WTC11 (cell line): ENCODE data around the gene CCDC138. TPM values are rescaled to one million over a fixed set of nuclear protein-coding genes. Genes with fewer than 3 reads are reported as not detected.

Source experiments
- ATAC-seq: fragments of 200-7000 bp; cut with Tn5 transposase; 2 replicates; pipeline ENCODE4 v1.10.0; 2021; ENCODE audit warnings: mild to moderate bottlenecking, moderate library complexity
- CTCF ChIA-PET: fragments of 300-600 bp; sonication (Branson Sonifier 250); formaldehyde crosslinking; loops from one replicate; lab custom pipeline; 2021; ENCODE audit warnings: antibody characterized with exemption; lab: Charles Lee
- POLR2A ChIA-PET: fragments of 350-600 bp; sonication (Branson Sonifier 250); formaldehyde crosslinking; loops from one replicate; lab custom pipeline; 2021; ENCODE audit warnings: antibody characterized with exemption; lab: Charles Lee
- DNase-seq: peaks from one replicate; pipeline ENCODE4 v3.0.0; 2021; ENCODE audit warnings: low spot score
- H3K27ac Mint-ChIP-seq: 2 replicates; pipeline ENCODE4 v1.8.0; 2021; ENCODE audit warnings: mixed read lengths
- H3K27me3 Mint-ChIP-seq: 2 replicates; pipeline ENCODE4 v1.8.0; 2021; ENCODE audit warnings: low read depth, mild to moderate bottlenecking, moderate library complexity, mixed read lengths
- H3K36me3 Mint-ChIP-seq: 2 replicates; pipeline ENCODE4 v1.8.0; 2021; ENCODE audit warnings: mixed read lengths
- H3K4me1 Mint-ChIP-seq: 2 replicates; pipeline ENCODE4 v1.8.0; 2022; ENCODE audit warnings: mixed read lengths
- H3K4me3 Mint-ChIP-seq: 2 replicates; pipeline ENCODE4 v1.8.0; 2021; ENCODE audit warnings: mild to moderate bottlenecking, moderate library complexity, mixed read lengths
- H3K9me3 Mint-ChIP-seq: 2 replicates; pipeline ENCODE4 v1.8.0; 2021; ENCODE audit warnings: mixed read lengths
- GABPB1 ChIP-seq: sonication (generic); formaldehyde crosslinking; IDR thresholded peaks from 2 replicates; pipeline ENCODE4 v1.8.1; 2023; ENCODE audit warnings: mild to moderate bottlenecking, missing genetic modification reagents
- JUN ChIP-seq: sonication (generic); formaldehyde crosslinking; IDR thresholded peaks from 2 replicates; pipeline ENCODE4 v1.8.0; 2023; ENCODE audit warnings: mild to moderate bottlenecking, missing genetic modification reagents
- SMAD3 ChIP-seq: sonication (generic); formaldehyde crosslinking; IDR thresholded peaks from 2 replicates; pipeline ENCODE4 v1.8.0; 2022; ENCODE audit warnings: missing genetic modification reagents, mild to moderate bottlenecking, borderline replicate concordance
- SOX15 ChIP-seq: fragments of 250-450 bp; sonication (Bioruptor Pico); IDR thresholded peaks from 2 replicates; pipeline ENCODE4 v1.9.0; 2021; ENCODE audit warnings: mild to moderate bottlenecking
- ZNF423 ChIP-seq: fragments of 250-450 bp; sonication (Bioruptor Pico); IDR thresholded peaks from 2 replicates; pipeline ENCODE4 v2.1.2; 2022; ENCODE audit warnings: mild to moderate bottlenecking, moderate library complexity
- ZSCAN18 ChIP-seq: fragments of 250-450 bp; sonication (Bioruptor Pico); IDR thresholded peaks from 2 replicates; pipeline ENCODE4 v2.1.2; 2022; ENCODE audit warnings: mild to moderate bottlenecking, moderate library complexity
- total RNA-seq: library from RNA; stranded (reverse); gene quantifications from 3 replicates; pipeline ENCODE4 v1.2.3, GENCODE V29; 2021
- TF ChIP-seq, protein P1 (sequence below): sonication (generic); formaldehyde crosslinking; IDR thresholded peaks from 2 replicates; pipeline ENCODE4 v1.8.1; 2022; ENCODE audit warnings: low read depth, missing genetic modification reagents, borderline replicate concordance
- TF ChIP-seq, protein P2 (sequence below): sonication (generic); formaldehyde crosslinking; IDR thresholded peaks from 2 replicates; pipeline ENCODE4 v1.8.0; 2022; ENCODE audit warnings: missing genetic modification reagents
- TF ChIP-seq, protein P3 (sequence below): sonication (generic); formaldehyde crosslinking; IDR thresholded peaks from 2 replicates; pipeline ENCODE4 v1.8.1; 2023; ENCODE audit warnings: mild to moderate bottlenecking, moderate library complexity, missing genetic modification reagents
- TF ChIP-seq, protein P4 (sequence below): sonication (generic); formaldehyde crosslinking; IDR thresholded peaks from 2 replicates; pipeline ENCODE4 v1.8.0; 2023; ENCODE audit warnings: mild to moderate bottlenecking, missing genetic modification reagents
- TF ChIP-seq, protein P5 (sequence below): sonication (generic); formaldehyde crosslinking; IDR thresholded peaks from 2 replicates; pipeline ENCODE4 v1.8.0; 2022; ENCODE audit warnings: mild to moderate bottlenecking, missing genetic modification reagents

Gene CCDC138
- total RNA-seq, 1 experiment from 2014 or later, result 23.5 TPM

DNA sequence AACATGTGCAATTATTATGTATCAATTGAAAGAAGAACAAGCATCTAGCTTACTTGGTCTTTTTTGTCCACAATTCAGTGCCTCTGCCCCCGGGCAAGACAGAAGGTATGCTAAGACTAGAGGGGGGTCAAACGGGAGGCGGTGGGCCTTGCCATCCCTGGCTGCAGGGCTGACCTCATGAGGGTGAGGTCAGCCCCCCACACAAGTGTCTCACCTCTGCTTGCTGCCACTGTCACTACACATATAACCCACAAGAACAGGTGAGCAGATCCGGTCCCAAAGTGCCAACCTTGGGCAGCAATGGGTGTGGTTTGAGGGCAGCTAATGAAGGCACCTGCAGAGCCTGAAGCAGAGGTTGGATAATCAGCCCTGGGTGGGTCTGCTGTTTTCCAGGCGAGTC lies 131.0 kb downstream of the CCDC138 start:
- TF ChIP-seq, protein P1, sequence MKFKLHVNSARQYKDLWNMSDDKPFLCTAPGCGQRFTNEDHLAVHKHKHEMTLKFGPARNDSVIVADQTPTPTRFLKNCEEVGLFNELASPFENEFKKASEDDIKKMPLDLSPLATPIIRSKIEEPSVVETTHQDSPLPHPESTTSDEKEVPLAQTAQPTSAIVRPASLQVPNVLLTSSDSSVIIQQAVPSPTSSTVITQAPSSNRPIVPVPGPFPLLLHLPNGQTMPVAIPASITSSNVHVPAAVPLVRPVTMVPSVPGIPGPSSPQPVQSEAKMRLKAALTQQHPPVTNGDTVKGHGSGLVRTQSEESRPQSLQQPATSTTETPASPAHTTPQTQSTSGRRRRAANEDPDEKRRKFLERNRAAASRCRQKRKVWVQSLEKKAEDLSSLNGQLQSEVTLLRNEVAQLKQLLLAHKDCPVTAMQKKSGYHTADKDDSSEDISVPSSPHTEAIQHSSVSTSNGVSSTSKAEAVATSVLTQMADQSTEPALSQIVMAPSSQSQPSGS (CRISPR knock-in tag), result no peak
- TF ChIP-seq, protein P2, sequence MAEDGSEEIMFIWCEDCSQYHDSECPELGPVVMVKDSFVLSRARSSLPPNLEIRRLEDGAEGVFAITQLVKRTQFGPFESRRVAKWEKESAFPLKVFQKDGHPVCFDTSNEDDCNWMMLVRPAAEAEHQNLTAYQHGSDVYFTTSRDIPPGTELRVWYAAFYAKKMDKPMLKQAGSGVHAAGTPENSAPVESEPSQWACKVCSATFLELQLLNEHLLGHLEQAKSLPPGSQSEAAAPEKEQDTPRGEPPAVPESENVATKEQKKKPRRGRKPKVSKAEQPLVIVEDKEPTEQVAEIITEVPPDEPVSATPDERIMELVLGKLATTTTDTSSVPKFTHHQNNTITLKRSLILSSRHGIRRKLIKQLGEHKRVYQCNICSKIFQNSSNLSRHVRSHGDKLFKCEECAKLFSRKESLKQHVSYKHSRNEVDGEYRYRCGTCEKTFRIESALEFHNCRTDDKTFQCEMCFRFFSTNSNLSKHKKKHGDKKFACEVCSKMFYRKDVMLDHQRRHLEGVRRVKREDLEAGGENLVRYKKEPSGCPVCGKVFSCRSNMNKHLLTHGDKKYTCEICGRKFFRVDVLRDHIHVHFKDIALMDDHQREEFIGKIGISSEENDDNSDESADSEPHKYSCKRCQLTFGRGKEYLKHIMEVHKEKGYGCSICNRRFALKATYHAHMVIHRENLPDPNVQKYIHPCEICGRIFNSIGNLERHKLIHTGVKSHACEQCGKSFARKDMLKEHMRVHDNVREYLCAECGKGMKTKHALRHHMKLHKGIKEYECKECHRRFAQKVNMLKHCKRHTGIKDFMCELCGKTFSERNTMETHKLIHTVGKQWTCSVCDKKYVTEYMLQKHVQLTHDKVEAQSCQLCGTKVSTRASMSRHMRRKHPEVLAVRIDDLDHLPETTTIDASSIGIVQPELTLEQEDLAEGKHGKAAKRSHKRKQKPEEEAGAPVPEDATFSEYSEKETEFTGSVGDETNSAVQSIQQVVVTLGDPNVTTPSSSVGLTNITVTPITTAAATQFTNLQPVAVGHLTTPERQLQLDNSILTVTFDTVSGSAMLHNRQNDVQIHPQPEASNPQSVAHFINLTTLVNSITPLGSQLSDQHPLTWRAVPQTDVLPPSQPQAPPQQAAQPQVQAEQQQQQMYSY (CRISPR knock-in tag), result no peak
- TF ChIP-seq SOX15 (CRISPR knock-in tag) (no peak), JUN (CRISPR knock-in tag) (no peak), ZSCAN18 (CRISPR knock-in tag) (no peak), GABPB1 (CRISPR knock-in tag) (no peak), ZNF423 (CRISPR knock-in tag) (no peak), SMAD3 (no peak)
- TF ChIP-seq, protein P3, sequence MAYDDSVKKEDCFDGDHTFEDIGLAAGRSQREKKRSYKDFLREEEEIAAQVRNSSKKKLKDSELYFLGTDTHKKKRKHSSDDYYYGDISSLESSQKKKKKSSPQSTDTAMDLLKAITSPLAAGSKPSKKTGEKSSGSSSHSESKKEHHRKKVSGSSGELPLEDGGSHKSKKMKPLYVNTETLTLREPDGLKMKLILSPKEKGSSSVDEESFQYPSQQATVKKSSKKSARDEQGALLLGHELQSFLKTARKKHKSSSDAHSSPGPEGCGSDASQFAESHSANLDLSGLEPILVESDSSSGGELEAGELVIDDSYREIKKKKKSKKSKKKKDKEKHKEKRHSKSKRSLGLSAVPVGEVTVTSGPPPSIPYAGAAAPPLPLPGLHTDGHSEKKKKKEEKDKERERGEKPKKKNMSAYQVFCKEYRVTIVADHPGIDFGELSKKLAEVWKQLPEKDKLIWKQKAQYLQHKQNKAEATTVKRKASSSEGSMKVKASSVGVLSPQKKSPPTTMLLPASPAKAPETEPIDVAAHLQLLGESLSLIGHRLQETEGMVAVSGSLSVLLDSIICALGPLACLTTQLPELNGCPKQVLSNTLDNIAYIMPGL (CRISPR knock-in tag), result no peak
- TF ChIP-seq, protein P4, sequence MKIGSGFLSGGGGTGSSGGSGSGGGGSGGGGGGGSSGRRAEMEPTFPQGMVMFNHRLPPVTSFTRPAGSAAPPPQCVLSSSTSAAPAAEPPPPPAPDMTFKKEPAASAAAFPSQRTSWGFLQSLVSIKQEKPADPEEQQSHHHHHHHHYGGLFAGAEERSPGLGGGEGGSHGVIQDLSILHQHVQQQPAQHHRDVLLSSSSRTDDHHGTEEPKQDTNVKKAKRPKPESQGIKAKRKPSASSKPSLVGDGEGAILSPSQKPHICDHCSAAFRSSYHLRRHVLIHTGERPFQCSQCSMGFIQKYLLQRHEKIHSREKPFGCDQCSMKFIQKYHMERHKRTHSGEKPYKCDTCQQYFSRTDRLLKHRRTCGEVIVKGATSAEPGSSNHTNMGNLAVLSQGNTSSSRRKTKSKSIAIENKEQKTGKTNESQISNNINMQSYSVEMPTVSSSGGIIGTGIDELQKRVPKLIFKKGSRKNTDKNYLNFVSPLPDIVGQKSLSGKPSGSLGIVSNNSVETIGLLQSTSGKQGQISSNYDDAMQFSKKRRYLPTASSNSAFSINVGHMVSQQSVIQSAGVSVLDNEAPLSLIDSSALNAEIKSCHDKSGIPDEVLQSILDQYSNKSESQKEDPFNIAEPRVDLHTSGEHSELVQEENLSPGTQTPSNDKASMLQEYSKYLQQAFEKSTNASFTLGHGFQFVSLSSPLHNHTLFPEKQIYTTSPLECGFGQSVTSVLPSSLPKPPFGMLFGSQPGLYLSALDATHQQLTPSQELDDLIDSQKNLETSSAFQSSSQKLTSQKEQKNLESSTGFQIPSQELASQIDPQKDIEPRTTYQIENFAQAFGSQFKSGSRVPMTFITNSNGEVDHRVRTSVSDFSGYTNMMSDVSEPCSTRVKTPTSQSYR (CRISPR knock-in tag), result no peak
- TF ChIP-seq, protein P5, sequence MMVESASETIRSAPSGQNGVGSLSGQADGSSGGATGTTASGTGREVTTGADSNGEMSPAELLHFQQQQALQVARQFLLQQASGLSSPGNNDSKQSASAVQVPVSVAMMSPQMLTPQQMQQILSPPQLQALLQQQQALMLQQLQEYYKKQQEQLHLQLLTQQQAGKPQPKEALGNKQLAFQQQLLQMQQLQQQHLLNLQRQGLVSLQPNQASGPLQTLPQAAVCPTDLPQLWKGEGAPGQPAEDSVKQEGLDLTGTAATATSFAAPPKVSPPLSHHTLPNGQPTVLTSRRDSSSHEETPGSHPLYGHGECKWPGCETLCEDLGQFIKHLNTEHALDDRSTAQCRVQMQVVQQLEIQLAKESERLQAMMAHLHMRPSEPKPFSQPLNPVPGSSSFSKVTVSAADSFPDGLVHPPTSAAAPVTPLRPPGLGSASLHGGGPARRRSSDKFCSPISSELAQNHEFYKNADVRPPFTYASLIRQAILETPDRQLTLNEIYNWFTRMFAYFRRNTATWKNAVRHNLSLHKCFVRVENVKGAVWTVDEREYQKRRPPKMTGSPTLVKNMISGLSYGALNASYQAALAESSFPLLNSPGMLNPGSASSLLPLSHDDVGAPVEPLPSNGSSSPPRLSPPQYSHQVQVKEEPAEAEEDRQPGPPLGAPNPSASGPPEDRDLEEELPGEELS (CRISPR knock-in tag), result no peak
- no peak overlapping the region for H3K27ac Mint-ChIP-seq
- ChIA-PET POLR2A (no interaction called here), CTCF (interaction anchor here (0.7 kb wide), 1 partner anchor 72 kb away, joined by 3 read pairs; the partner anchor contains the start of gene EDAR)
- H3K4me1 Mint-ChIP-seq, result peaks cover 2% of the 10 kb centered on the region
- H3K27me3 Mint-ChIP-seq, result no peaks in the 10 kb centered on the region
- H3K36me3 Mint-ChIP-seq, result no peaks in the 10 kb centered on the region
- H3K9me3 Mint-ChIP-seq, result no peaks in the 10 kb centered on the region
- no peak overlapping the region for H3K4me3 Mint-ChIP-seq
- ATAC-seq (no peak), DNase-seq (no peak)
